Anterior cingulate cortex (tissue), 58 donors: Measurements from ENCODE around the gene ERVFRD-1.
"Not testable (repeated sequence)": the region's sequence is repeated elsewhere in the genome, so short reads cannot be mapped to it uniquely, and the experiment has no call there.

ENCODE experiments used
- DNase-seq, 58 donors: peaks; one replicate each; lab custom pipeline; 2025; lab: John Stamatoyannopoulos, UW

ERVFRD-1 gene

DNA sequence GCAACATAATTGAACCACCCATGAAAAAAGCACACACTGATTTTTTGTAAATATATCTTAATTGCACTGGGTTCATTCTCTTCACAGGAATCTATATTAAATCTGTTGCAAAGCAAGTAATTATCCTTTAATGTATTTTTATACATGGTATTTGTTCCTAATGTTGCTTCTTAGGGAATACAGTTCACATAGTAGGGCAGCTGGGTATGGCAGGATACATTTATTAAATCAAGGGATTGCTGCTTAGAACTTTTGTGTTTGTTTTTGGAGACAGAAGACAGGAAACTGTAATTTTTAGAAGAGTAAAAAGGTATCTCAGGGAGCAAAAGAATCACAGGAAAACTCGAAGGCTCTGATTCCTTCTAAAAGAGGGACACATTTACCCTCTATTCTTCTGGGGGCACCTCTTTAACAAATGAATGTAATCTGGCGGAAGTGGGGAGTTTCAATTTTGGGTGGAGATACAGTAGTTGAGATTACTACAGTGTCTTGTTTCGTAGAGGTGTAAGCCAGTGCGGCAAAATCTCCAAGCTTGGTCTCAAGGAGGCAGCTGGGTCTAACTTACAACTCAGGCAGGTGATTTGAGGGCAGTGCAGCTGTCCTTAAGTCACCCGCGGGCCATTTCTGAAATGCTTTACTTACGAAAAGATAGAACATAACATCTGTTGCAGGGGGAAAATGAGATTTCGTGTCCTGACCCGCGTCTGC, 18.7 kb downstream of the ERVFRD-1 start:
- DNase-seq, result peak in 6 of 58 donors; percentile 40 to 80 (median 48)

DNA sequence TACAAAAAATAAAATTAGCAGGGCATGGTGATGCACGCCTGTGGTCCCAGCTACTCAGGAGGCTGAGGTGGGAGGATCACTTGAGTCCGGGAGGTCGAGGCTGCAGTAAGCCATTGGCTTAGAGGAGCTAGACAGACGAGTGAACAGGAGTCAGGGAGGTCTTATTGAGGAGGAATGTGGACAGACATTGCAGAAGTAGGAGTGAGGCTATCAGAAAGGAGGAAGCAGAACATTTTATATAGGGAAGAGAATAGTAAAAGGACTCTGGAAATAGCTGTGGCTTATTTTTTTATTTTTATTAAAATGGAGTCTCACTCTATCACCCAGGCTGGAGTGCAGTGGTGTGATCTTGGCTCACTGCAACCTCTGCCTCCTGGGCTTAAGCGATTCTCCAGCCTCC, 20.4 kb downstream of the ERVFRD-1 start:
- DNase-seq, result not testable (repeated sequence)

DNA sequence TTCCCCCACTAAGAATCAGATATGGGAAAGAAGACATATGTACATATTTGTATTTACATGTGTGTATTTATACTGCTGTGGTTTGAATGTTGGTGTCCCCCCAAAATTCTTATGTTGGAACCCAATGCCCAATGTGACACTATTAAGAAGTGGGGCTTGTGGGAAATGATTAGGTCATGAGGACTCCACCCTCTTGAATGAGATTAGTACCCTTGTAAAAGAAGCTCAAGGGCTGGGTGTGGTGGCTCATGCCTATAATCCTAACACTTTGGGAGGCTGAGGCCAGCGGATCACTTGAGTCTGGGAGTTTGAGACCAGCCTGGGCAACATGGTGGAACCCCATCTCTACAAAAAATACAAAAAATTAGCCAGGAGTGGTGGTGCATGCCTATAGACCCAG, 21.8 kb downstream of the ERVFRD-1 start:
- no peak for DNase-seq

GRCh38 chr6:11087141-11087812, 24.2 kb downstream of the ERVFRD-1 start:
- DNase-seq, result not testable (repeated sequence)

- DNase-seq, result no peak
Measured at GRCh38 chr6:11085758-11086435, 25.6 kb downstream of the ERVFRD-1 start.

DNA sequence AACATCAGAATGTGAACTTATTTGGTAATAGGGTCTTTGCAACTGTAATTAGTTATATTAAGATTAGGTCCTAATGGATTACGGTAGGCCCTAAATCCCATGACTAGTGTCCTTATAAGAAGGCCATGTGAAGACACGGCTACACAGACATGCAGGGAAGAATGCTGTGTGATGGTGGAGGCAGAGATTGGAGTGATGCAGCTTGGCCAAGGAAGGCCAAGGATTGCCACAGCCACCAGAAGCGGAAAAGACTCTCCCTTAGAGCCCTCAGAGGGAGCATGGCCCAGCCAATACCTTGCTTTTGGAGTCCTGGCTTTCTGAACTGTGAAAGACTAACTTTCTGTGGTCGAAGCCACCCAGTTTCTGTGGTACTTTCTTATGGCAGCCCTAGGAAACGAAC, 27.6 kb downstream of the ERVFRD-1 start:
- DNase-seq, result no peak

GRCh38 chr6:11083491-11083890, 28.0 kb downstream of the ERVFRD-1 start:
- DNase-seq, result no peak

GRCh38 chr6:11080296-11080695, 31.2 kb downstream of the ERVFRD-1 start:
- no peak for DNase-seq

GRCh38 chr6:11078266-11078665, 33.3 kb downstream of the ERVFRD-1 start:
- DNase-seq, result no peak

- DNase-seq, result no peak
Measured at GRCh38 chr6:11076540-11076939, 35.0 kb downstream of the ERVFRD-1 start.

GRCh38 chr6:11072101-11072500, 39.4 kb downstream of the ERVFRD-1 start:
- no peak for DNase-seq

GRCh38 chr6:11069760-11070159, 41.8 kb downstream of the ERVFRD-1 start:
- DNase-seq, result no peak

GRCh38 chr6:11067348-11067747, 44.2 kb downstream of the ERVFRD-1 start:
- no peak for DNase-seq

DNA sequence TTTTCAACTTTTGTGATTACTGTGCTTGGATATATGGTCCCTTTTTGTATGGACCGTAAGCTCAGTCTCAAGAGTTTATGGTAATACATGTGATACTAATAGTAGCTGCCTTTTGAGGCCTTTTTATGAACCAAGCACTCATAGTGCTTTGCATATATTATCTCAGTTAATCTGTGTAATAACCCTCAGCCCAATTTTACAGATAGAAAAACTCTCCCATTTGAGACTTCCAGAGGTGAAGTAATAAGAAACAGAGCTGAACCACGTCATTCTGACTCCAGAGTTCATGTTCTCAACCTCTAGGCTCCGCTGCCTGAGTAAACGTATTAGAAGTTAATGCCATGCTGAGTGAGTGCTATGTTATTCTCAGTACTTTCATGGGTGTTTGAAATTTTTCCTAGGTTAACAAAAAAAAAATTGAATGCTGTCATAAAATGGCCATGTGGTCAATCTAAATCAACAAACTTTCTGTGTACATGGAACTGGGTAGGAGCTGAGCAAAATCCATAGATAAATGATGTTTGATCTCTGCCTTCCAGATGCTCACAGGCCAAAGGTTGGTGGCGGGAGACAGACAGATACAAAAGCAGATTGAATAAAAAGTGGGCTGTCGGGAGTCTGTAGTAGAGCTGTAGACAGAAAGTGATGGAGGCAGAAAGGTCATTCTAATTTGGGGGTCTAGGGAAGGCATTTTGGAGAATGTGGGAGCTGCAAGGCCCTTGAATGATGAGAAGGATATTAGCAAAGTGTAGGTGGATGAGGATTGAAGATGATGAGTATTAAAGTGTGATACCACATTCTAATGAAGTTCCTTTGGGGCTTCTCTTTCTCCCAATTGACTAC, 44.8 kb downstream of the ERVFRD-1 start:
- DNase-seq, result no peak

DNA sequence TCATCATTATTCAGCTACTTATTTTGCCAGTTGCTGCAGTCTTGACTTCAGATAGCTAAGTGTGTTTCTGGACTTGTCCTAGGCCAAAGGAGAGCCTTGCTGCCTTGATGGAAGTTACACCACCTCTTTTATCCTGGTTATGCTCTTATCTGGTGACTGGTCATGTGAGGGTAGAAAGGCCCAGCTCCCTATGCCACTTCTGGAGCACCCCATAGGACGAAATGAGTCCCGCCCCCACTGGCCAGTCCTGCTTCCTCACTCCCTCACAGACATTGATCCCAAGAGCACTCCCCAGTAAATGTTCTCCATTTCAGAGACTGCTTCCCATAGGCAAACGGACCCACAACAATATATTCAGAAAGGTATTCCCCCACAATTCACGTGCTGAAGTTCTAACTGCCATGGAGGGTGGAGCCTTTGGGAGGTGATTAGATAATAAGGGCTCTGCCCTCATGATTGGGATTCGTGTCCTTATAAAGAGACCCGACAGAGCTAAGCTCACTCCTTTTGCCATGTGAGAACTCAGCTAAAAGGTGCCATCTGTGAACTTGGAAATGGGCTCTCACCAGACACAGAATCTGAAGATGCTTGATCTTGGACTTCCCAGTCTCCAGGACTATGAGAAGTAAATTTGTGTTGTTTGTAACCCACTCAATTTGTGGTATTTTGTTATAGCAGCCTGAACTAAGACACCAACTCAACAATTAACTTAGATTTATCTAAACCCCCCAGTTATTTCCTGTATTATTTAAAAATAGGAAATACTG, 45.9 kb downstream of the ERVFRD-1 start:
- no peak for DNase-seq

DNA sequence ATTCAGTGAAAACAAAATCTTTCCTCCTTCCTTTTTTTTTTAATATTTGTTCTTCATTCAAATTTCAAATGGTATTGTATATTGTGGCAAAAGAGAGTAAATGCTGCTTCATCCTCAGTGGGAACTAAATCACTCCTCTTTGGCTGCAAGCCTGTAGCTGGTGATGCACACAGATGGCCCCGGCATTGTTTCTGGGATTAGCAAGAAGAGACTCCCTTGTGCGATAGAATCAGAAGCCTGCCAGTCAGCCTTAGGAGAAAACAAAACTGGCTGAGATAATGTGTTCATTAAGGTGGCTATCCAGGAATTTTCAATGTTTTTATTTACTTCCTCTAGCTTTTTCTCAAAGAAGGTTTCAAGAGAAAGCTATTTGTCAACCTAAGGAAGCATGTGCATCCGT, 46.7 kb downstream of the ERVFRD-1 start:
- peak in 33 of 58 donors; percentile 2 to 70 (median 32) for DNase-seq

DNA sequence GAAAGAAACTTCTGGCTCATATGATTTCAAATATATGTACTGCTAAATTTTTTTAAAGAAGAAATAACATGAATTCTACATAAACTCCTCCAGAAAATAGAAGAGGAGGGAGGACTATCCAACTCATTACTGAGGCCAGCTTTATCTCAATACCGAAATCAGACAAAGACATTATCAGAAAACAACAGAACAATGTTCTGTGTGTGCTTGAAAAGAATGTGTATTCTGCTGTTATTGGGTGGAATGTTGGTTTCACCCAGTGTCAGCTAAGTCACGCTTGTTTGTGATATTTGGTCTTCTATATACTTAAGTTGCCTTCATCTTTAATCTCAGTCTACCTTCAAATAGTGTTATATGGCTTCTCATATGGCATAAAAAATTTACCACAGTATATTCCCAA, 48.8 kb downstream of the ERVFRD-1 start:
- no peak for DNase-seq

DNA sequence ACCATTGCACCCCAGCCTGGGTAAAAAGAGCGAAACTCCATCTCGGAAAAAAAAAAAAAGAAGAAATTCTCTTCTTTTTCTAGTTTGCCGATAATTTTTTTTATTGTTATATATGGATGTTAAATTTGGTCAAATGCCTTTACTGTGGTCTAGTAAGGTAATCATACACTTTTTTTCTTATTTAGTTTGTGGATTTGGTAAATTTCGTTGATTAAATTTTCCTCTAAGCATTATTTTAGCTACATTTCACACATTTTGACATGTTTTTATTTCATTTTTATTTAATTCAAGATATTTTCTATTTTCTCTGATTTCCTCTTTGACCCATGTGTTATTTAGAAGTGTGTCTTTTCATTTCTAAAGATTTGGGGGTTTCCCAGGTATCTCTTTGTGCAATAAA, 49.4 kb downstream of the ERVFRD-1 start:
- DNase-seq, result no peak

DNA sequence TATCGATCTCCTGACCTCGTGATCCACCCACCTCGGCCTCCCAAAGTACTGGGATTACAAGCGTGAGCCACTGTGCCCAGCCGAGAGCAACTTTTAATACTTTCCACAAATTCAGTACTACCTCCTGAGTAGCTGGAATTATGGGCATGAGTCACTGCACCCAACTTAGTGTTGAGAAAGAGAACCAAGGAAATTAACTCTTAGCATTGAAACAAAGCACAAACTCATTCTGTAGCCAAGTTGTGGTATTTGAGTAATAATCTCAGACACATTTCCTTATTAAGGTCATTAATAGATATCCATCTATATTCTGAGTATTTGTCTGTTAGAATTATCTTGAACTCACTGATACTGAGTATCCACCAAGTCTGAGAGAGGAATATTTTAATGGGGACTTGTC, 53.1 kb downstream of the ERVFRD-1 start:
- DNase-seq, result no peak

DNA sequence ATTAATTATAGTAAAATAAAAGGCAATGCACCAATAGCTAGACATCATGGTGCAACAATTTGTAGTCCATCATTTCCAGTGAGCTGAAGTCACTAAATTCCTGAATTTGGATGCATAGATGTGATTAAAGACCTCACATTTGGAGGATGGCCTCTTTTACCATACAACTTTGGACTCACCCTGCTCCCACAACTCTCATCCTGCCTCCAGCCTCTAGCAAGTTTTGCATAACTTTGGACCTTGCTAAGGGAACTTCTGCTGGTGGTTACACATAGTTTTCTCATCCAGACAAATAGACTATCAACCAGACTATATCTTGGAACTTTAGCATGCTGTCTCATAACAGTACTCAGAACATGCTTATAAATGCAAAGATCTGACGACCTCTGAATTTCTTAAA, 54.7 kb downstream of the ERVFRD-1 start:
- no peak for DNase-seq
